Mammary epithelial cell (primary cell): ENCODE results near the gene RPTN.

Source experiments
- CTCF ChIP-seq, 2 donors: IDR thresholded peaks in 1 of 2; conservative IDR thresholded peaks in 1 of 2; 2 replicates each; pipeline ENCODE4 v1.5.1; 2011 to 2012; ENCODE audit warnings: inconsistent platforms in 2 of 2, low read length in 2 of 2, mild to moderate bottlenecking in 2 of 2, control low read depth in 1 of 2, low read depth in 1 of 2; ENCODE audit not compliant: insufficient read depth in 1 of 2; ENCODE audit errors: extremely low read depth in 1 of 2
- EZH2 ChIP-seq: IDR thresholded peaks from 2 replicates; pipeline ENCODE4 v1.6.1; 2012; ENCODE audit warnings: low read length, inconsistent platforms, borderline replicate concordance

DNA sequence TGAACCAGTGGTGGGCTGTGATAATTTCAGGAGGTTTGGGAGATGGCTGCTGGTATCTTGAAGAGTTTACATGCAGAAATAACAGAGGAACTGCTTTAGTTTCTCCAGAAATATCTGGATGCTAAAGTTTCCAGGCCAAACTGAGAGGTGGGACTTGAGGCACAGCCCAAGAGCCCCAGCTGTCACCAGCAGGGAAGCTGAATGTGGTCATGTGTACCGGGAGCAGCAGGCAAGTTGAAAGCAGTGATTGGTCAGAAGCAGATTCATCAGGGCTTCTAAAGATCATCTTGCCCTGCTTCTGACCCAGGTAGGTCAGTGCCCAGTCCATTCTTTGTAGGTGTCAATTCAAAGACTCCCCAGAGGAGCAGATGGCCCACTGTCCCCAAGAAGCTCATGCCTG lies 7.9 kb upstream of the RPTN start:
- no peak for TF ChIP-seq CTCF (conservative IDR thresholded peaks at IDR 0.05 in 1 of 2, IDR thresholded peaks at IDR 0.05 in 1 of 2; ENCODE audit: extremely low read depth in 1 of 2, insufficient read depth in 1 of 2, low read depth in 1 of 2, low read length in 2 of 2)
- no peak for TF ChIP-seq EZH2
